NCI-H2107 treated with DMSO at 0.1 percent for 48 hours (cell line): ENCODE measurements around the gene PML.
"Not testable (repeated sequence)": the region's sequence is repeated elsewhere in the genome, so short reads cannot be mapped to it uniquely, and the experiment has no call there.

ENCODE experiments used
- DNase-seq: peaks from one replicate; lab custom pipeline; 2025; ENCODE audit not compliant: unreplicated experiment; lab: John Stamatoyannopoulos, UW

Gene PML

DNA sequence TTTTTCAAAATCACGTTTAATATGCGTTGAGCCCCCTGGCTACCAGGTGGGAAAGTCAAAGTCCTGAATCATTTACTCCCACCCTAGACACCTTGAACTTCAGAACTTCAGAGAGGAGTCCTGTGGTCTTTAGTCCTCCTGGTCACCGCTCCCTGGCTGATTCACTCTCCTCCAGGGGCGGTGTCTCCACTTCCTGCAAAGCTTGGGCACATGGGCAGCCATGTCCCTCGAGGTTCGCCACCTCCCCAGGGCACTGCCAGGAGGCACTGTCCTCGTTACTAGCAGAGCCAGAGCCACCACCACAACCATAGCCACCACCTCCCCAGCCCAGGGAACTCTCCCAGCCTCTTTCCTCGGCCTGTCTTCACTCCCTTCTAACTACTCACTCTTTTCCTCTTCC, 37.2 kb upstream of the PML start:
- no peak for DNase-seq

DNA sequence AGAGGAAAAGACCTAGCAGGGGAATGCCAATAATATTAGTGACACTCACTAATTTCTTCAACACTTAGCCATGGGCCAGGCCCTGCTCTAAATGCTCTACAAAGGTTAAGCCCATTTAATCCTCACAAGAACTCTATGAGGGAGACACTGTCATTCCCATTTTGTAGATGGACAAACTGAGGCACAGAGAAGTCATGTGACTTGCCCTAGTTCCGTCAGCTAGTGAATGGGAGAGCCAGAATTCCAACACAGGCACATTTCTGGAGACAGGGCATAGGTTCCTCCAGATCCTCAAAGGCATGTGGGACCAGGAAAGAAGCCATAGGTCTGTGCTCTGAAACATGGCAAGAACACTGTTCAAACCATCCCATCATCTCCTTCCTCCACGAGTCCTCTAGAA, 36.7 kb upstream of the PML start:
- no peak for DNase-seq

DNA sequence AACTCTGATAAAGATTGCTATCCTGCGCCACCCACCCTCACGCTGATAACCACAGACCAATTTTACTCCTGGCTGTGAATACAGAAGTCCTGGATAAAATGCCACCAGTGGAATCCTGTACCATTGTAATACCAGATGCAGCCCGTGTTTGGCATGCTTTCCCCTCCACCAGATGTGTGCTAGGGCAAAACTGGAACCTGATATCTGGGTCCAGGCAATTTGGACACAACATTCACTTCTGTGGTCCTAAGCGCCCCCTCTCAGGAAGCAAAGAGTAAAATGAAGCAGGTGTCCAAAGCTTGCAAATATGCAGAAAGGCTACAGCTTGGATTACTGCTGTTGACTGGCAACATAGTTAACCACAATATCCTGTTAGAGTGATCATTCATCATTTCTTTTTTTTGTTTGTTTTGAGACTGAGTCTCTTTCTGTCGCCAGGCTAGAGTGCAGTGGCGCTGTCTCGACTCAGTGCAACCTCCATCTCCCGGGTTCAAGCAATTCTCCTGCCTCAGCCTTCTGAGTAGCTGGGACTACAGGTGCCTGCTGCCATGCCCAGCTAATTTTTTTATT, 35.4 kb upstream of the PML start:
- DNase-seq = peak; percentile 50

DNA sequence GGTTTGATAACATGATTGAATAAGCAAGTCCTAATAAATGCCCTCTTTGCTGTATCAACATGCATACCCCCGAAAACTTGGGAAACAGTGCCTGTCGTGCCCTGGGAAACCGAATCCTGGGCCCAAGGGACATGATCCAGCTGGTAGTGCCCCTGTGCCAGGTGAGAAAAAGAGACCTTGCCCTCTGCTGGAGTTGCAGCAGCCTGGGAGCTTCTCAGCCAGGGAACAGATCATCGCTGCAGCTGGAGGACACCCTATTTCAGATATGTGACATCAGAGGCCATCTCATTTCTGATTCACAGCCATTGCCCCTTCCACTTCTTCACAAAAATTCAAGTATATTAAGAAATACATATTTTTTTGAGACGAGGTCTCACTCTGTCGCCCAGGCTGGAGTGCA, 34.7 kb upstream of the PML start:
- no peak for DNase-seq

DNA sequence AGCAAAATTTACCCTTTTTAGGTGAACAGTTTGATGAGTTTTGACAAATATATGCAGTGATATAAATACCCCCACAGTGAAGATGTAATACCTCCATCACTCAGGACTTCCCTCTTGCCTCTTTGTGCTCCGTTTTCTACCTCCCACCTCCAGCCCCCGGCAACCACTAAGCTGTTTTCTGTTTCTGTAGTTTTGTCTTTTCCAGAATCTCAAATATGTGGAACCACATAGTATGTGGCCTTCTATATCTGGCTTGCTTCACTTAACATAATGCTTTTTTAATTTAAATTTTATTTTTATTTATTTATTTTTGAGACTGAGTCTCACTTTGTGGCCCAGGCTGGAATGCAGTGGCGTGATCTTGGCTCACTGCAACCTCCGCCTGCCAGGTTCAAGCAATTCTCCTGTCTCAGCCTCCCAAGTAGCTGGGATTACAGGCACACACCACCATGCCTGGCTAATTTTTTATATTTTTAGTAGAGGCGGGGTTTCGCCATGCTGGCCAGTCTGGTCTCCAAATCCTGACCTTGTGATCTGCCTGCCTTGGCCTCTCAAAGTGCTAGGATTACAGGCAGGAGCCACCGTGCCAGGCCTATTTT, 33.9 kb upstream of the PML start:
- not testable (repeated sequence) for DNase-seq

DNA sequence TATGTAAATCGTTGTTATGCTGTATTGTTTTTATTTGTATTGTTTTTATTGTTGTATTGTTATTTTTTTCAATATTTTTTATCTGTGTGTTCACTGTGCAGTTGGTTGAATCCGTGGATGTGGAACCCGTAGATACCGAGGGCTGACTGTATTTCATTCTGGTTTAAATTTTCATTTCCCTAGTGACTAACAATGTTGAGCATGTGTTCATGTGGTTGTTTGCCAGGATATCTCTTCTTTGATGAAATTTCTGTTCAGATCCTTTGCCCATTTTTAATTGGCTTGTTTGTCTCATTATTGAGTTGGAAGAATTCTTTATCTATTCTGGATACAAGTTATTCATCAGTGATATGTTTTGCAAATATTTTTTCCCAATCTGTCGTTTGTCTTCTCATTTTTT, 32.1 kb upstream of the PML start:
- DNase-seq = no peak

DNA sequence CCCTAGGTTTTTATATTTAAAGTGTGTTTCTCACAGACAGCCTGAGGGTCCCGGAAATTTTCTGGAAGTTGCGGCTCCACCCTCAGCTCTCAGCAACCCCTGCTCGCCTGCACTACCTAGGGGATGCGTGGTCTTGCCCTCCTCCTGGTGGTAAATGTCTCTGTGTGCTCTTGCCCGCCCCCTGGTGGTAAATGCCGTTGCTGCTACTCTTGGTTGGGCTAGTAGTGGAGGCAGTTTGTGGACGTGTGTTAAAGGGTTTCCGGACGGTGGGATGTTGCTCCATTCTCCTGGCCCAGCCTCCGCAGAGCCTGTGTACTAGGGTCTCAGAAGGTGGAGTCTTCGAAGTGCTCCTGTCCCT, 29.8 kb upstream of the PML start:
- peak; percentile 20 for DNase-seq

DNA sequence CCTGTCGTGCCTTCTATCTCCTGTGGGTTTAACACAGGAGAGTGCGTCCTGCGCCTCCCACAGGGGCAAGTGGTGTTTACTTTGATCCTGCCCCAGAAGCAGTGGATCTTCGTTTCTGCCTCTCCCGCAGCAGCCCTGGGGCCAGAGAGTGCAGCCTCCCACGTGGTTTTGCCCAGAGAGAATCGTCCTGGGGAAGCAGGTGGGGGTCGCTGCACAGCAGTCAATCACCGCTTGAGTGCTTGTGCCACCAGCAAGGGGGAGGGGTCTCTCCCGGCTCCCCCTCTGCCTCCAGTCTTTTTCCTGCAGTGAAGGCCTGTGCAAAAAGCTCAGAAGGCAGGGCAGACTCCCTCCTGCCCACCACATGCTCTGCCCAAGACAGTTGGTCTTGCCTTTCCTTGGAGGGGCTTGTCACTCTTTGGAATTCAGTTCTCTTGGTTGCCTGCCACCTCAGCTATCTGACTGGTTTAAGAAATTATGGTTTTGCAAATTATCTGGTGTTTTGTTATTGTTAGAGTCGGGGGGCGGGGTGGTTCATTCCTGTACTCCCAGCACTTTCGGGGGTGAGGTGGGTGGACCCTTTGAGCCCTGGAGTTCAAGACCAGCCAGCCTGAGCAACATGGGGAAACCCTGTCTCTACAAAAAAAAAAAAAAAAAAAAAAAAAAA, 29.3 kb upstream of the PML start:
- DNase-seq = no peak

DNA sequence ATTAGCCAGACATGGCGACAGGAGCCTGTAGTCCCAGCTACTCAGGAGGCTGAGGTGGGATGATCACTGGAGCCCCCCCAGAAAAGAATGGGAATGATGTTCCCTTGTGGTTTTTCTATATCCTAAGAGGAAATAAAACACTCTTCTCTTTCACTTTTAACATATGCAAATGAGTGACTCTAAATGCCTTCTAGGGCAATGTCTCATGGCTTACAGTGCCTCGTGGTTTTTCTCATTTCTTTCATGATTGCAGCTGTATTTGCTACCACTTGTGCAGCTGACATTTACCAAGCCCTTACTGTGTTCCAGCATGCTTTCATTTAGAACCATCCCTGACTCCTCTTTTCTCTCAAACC, 28.8 kb upstream of the PML start:
- no peak for DNase-seq

DNA sequence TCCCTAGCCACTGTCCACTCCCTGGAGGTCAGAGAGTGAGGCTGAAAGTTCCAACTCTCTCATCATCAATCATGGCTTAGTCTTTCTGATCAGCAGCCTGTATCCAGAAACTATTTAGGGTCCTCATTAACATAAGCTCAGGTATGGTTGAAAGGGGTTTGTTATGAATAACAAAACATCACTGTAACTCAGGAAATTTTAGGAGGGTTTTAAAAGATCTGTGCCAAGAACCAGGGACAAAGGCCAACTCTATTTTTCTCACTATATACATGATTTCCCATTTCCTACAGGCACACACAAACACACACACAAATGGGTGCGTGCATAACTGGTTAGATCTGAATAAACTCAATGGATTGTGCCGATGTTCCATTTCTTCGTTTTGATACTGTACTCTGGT, 26.1 kb upstream of the PML start:
- no peak for DNase-seq

DNA sequence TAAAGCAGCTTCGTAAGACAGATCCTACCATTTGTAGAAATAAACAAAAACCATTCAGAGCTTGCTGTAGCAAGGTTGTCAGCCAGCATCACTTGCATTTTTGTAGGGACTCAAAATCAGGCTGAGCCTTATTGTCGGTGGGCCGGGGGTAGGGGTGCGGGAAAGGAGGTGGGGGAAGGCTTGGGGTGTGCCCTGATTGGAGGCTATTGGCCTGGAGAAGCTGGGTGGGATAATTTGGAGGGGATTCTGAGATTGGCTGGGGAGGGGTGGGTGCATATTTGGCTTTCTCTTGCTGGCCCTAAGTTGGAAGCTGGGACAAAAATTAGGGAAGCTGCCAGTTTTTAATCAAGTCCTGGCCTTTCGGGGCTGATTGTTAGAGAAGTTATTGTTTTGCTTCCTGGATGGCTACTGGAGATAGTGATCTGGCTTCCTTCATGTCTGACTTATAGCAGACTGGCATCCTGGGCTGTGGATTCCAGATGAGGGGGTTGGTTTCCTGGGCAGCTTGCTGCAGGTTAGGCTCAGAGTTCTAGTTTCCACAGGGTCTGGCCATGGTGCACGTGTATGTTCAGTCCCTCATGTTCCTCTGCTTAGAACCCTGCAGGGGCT, 25.3 kb upstream of the PML start:
- DNase-seq = no peak

DNA sequence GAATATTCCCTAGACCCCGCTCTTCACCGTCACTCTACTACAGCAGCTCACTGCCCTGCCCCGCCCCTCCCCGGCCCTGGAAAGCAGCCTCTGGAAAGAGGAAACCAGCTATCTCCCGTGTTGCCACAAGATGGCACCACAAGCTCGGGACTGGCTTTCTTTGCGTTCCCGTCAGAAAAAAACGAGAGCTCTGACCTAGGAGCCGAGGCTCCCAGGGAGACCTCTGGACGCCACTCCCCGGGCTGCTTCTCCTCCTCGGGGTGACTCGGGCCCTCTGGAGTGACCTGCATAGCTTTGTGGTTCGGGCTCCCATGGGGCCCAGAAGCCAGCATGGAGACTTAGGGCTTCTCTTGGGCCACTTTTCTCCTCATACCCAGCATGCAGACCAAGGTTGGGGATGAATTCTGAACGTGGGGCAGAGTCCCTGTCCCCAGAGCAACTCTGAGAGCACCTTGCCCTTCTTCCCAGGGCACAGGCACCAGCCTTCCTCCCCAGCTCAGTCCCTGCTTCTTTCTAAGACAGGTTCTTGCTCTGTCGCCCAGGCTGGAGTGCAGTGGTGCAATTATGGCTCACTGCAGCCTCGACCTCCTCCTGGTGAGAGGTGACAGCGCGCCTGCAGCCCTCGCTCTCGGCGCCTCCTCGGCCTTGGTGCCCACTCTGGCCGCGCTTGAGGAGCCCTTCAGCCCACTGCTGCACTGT, 21.4 kb upstream of the PML start:
- peak; percentile 45 for DNase-seq

DNA sequence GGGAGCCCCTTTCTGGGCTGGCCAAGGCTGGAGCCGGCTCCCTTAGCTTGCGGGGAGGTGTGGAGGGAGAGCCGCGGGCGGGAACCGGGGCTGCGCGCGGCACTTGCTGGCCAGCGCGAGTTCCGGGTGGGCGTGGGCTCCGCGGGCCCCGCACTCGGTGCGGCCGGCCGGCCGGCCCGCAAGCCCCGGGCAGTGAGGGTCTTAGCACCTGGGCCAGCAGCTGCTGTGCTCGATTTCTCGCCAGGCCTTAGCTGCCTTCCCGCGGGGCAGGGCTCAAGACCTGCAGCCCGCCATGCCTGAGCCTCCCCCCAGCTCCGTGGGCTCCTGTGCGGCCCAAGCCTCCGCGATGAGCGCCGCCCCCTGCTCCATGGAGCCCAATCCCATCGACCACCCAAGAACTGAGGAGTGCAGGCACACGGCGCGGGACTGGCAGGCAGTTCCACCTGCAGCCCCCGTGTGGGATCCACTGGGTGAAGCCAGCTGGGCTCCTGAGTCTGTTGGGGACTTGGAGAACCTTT, 20.8 kb upstream of the PML start:
- not testable (repeated sequence) for DNase-seq

DNA sequence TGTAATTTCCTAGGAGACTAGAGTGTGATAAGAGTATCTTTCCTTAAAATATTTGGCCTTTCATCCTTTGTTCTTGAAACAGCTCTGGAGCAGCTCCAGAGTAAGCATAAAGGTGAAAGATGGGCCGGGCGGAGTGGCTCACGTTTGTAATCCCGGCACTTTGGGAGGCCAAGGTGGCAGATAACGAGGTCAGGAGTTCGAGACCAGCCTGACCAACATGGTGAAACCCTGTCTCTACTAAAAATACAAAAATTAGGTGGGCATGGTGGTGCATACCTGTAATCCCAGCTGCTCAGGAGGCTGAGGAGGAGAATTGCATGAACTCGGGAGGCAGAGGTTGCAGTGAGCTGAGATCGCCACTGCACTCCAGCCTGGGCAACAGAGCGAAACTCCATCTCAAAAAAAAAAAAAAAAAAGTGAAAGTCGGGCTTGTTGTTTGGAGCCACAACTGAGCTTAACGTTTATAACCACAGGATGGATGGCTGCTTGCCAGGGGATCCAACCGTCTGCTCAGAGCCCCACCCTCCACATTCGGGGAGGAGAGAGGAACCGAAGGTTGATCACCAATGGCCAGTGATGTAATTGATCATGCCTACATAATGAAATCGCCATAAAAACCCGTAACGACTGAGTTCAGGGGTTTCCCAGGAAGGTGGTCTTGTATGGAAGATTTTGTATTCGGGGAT, 18.9 kb upstream of the PML start:
- not testable (repeated sequence) for DNase-seq

DNA sequence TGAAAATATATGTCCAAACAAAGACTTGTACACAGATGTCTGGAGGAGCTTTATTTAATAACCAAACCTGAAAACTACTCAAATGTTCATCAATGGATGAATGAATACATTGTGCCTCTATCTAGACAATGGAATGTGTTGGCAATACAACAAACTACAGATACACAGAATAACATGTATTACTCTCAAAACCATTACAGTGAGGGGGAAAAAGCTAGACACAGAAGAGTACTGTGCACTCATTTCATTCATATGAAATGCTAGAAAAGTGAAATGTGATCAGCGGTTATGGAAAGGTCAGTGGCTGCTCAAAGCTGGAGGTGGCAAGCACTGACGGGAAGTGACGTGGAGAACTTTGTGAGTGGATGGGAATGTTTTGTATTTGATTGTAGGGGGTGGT, 15.6 kb upstream of the PML start:
- no peak for DNase-seq

DNA sequence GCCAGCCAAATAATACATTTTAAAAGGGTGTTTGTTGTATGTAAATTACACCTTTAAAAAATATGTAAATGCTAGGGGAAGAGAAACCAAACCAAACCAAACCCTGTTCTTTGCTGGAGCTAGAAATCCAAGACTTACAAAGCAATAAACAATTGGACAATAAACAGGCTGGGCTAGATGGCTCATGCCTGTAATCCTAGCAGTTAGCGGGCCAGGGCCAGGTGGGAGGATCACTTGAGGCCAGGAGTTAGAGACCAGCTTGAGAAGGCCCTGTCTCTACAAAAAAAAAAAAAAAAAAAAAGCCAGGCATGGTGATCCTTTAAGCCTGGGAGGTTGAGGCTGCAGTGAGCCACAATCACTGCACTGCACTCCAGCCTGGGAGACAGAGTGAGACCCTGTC, 14.9 kb upstream of the PML start:
- no peak for DNase-seq

DNA sequence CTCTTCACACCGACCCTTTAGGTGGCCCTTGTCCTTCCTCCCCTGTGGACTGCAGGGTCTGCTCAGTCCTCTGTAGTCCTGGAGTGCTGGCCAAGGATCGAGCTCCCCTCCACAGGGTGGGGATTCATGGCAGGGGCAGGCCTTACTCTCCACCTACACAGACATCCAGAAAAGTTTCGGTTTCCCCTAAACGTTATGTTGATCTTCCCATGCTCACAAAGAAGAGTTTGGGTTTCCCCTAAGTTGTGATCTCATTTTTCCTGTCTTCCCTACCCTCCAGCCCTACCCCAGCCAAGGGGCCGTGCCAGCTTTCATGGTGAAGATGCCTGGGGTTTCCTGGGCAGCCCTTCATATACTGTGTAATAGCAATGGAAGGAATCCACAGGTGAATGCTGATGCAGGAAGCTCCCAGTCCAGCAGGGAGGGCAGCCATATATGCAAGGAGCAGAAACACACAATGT, 12.7 kb upstream of the PML start:
- no peak for DNase-seq

DNA sequence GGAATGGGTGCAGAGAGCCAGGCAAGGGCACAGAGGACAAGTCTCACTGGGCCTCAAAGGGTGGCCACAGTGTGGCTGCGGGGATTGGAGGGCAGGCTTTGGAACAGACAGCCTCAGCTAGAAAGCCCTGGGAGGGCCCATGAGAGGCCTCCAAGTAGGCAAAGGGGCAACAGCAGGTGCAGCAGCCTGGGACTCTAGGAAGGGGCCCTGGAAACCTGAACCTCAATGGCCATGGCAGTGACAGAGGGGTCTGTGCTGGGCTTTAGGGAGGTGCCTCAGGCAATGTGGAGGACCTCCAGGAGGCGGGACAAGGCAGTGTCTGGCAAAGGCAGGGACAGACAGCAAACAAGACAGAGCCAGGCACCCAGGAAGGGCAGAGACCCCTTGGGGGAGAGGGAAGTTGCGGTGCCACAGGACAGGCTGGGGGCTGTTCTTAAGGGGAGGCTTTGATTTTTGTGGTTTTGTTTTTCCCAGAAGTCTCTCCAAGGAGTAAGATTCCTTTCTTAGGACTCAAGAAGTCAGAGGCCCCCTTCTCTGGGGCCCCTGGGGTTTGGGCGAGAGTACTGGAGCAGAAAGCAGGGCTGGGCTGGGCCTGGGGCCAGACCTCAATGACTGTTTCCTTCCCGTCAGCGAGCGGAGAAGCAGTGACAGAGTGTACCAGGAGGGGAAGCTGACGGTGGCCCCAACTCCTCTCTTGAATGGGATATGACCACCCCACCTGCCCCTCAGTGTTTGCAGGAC, 12.1 kb upstream of the PML start:
- DNase-seq = no peak

DNA sequence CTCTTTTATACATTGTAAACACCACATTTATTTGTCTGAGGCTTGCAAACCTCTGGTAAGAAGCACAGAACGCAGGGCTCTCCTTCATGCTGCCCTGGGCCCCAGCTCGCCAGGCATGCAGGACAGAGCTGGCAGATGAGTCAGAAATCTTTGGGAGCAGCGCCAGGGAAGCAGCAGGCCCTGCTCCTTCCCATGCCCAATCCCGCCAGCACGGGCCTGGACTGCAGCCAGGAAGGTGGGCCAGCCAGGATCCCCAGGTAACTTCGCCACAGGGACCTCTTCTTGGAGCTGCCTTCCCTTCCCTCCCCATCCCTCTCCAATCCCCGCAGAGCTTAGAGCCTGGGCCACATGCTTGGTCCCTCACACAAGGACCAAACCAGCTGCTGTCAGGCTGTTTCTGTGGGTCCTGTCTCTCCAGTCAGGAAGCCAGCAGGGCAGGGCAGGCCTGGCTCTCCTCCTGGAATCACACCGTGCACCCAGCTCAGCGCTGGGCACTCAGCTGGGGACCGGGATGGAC, 11.2 kb upstream of the PML start:
- no peak for DNase-seq

DNA sequence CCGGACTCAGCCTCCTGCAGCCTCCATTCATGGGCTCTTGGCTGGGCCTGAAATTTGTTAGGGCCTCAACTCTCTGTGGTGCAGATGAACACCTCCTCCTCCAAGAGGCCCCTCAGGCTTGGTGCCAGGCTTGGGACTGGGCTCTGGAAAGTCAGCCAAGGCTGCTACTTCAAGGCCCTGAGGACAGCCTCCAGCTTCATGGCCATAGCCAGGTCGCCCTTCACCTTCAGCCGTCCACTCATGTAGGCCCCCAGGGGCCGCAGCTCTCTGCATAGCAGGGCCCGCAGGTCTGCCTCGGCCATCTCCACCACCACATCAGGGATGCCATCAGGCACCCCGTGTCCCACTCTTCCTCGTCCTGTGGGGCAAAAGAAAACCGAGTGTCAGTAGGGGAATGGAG, 10.7 kb upstream of the PML start:
- DNase-seq = no peak
